GM12873 (cell line): ENCODE measurements around the gene ABHD5.

ENCODE experiments used
- TF ChIP-seq, protein P1 (sequence below): IDR thresholded peaks from 2 replicates; pipeline ENCODE4 v1.5.1; 2012; ENCODE audit warnings: low read depth, mild to moderate bottlenecking, moderate library complexity, low read length, control low read depth; ENCODE audit not compliant: insufficient read depth; ENCODE audit errors: missing control alignments

ABHD5 gene

DNA sequence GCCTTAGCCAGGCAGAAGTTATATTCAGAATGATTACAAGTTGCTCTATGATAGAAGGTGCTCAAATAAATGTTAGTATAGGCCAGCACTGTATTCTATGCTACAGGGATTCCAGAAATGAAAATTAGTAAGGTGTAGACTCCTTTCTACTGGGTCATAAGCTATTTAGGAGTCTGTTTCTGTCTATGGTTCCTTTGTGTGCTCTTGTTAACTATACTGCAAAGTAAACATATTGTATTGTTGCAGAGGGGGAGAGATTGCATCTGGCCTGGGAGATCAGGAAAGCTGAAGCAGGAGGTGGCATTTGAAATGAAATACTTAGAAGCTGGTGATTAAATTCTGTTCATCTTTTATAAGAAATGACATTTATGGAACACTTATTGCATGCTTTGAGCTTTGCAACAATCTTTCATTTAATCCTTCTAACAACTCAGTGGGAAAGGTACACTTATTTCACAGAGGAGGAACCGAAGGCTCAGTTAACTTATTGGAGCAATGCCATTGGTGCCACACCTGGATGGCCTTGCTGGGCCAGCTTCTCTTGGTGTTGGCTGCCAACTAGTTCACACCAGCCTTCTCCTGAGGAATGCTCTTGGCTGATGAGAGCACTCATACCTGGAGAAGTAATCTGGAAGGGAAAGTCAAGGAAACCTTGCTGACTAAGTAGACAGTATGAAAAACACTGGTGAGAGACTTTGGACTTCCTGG lies 39.1 kb downstream of the ABHD5 start:
- TF ChIP-seq, protein P1, sequence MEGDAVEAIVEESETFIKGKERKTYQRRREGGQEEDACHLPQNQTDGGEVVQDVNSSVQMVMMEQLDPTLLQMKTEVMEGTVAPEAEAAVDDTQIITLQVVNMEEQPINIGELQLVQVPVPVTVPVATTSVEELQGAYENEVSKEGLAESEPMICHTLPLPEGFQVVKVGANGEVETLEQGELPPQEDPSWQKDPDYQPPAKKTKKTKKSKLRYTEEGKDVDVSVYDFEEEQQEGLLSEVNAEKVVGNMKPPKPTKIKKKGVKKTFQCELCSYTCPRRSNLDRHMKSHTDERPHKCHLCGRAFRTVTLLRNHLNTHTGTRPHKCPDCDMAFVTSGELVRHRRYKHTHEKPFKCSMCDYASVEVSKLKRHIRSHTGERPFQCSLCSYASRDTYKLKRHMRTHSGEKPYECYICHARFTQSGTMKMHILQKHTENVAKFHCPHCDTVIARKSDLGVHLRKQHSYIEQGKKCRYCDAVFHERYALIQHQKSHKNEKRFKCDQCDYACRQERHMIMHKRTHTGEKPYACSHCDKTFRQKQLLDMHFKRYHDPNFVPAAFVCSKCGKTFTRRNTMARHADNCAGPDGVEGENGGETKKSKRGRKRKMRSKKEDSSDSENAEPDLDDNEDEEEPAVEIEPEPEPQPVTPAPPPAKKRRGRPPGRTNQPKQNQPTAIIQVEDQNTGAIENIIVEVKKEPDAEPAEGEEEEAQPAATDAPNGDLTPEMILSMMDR, result no peak

DNA sequence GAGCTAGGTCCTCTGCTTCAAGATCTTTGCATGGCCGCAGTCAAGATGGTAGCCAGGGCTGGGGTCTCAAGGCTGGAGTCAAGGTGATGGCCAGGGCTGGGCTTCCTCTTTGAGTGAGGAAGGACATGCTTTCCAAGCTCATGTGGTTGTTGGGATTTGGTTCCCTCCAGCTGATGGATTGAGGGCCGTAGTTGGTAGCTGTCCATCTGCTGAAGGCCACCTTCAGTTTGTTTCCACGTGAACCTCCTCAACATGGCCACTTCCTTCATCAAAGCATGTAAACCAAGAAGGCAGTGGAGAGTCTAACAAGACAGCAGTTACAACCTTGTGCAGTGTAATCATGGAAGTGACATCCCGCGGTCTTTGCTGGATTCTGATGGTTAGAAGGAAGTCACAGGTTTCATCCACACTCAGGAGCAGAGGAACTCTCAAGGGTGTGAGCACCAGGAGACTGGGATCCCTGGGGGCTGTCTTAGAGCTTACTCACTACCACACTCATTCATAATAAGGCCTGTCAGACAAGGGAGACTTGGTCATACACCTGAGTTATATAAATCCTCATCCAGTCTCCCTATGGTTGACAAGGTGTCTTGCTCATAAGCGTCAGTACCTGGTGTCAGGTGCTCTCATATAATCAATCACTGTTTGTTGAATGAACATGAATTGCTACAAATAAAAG lies 42.1 kb downstream of the ABHD5 start:
- TF ChIP-seq, protein P1, result no peak

DNA sequence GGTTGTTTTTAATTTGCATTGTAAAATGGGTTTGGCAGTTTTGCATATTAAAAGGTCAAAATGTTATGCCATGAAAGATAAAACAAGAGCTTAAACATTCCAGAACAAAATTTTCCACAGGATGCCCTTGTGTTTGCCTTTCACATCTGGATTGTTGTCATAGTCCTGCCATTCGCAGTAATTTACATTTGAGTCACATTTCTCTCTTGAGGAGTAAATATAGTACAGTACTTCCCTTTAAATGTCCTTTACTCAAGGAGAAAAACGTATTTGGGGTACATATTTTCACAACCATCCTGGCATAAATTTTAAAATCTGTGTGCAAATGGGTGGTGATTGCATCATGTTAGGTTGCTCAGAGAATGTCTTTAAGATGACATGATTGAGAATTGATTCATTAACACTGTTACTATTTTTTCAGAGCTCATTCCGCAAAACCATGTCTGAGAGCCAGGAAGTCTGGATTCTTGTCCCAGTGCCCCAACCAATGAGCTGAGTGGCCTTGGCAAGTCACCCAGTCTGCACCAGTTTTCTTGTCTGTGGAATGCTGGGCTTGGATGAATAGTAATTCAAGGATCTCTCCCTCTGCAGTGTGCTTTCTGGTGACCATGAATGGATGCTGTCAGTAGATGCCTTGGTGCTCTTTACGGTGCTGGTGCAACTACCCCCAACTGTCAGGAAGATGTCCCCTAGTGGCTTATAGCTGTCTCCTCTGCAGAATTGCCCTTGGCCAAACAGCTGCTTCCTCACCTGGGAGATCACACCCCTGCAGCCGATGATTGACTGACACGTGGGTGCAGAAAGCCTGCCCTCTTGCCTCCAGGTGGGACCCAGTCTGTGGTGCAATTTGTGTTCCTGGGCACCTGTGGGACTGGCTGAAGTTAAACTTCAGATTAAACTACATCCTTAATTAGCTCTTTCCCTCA lies 43.0 kb downstream of the ABHD5 start:
- TF ChIP-seq, protein P1, result no peak

DNA sequence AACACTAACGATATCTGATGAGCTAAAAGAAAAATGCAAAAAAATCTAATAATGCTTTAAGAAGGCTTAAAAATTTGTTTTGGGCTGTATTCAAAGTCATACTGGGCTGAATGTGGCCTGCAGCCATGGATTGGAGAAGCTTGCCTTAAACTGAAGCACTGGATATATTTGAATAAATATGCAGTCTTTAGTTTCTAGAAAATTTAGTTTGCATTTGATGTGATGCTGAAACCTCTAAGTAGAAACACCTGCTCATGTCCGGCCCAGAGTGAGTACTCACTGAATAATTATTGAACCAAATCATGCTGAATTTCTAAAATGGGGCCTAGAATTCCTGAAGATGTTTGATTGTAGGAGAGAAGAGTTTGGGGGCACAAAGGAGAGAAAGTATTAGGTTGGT lies 43.9 kb downstream of the ABHD5 start:
- TF ChIP-seq, protein P1, result no peak

DNA sequence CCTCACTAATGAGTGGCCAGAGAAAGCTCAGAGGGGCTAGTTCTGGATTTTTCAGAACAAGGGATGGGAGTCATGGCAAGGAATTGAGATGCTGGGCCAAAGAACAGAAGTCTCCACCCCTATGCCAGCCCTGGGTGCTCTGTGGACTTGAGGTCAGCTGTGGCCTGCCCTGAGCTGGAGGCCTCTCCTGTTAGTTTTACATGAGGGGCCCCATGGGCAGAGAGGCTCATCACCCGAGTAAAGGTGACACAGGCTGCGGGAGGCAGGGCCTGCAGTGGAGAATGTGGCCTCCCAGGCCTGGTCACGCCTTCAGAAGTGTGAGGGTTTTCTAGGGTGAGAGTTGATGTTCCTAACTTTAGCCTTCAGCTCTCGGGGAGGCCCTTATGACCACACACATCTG lies 44.9 kb downstream of the ABHD5 start:
- TF ChIP-seq, protein P1, result no peak

DNA sequence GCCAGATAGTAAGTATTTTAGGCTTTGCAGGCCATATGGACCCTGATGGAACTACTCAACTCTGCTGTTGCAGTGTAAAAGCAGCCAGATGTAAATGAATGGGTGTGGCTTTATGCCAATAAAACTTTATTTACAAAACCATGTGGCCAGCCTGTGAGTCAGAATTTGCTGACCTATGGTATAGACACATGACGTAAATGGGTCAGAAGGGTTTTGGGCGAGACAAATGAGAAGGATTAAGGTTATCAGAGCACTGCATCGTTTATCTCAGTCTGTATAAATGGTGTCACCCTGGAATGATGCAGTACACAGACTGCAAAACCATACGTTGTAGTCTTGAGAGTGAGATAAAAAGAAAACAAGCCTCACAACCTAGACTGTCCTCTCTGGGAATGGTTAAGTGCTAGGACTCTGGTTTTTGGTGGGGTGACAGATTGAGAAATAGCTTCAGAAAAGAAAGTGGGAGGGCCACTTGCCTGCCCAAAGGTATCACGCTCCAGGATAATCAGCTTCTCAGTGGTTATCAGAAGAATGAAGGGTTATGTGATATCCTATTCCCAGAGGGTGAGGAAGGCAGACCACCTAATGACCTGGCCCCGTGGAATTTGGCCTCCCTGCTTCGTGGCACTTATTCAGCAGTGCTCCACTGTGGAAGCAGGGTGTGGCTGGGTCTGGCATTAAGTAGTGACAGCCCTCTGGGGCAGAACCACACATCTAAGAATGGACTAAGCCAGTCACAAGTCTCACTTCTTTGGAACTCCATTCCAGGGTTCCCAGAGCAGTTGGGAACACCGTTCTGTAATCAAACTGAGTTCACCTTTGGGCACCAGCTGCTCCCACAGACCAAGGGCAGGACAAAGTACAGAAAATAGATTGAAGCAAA lies 46.1 kb downstream of the ABHD5 start:
- TF ChIP-seq, protein P1, result no peak
